Lower lobe of right lung (tissue), 2 donors: ENCODE data around the gene BARD1. TPM values are rescaled to one million over a fixed set of nuclear protein-coding genes. Genes with fewer than 3 reads are reported as not detected.
A peak's percentile ranks its signal among the peaks of the same experiment; 100 is the strongest.

Experiments used
- ATAC-seq, 2 donors: fragments of 200-7000 bp; cut with Tn5 transposase; one replicate each; pipeline ENCODE4 v1.9.1; 2020 to 2022; ENCODE audit warnings: mild to moderate bottlenecking in 2 of 2, moderate library complexity in 2 of 2
- DNase-seq: peaks from one replicate; pipeline ENCODE4 v3.0.0-alpha.2; 2020
- H3K27ac ChIP-seq: fragments of 200-600 bp; one replicate; pipeline ENCODE4 v1.8.0; 2022
- H3K27me3 ChIP-seq: fragments of 200-600 bp; one replicate; pipeline ENCODE4 v1.8.0; 2022; ENCODE audit warnings: low read depth
- H3K36me3 ChIP-seq: fragments of 200-600 bp; one replicate; pipeline ENCODE4 v1.8.0; 2022; ENCODE audit warnings: mild to moderate bottlenecking
- H3K4me1 ChIP-seq: fragments of 200-600 bp; one replicate; pipeline ENCODE4 v1.8.0; 2022
- H3K4me3 ChIP-seq: fragments of 200-600 bp; one replicate; pipeline ENCODE4 v1.8.0; 2022; ENCODE audit warnings: mild to moderate bottlenecking
- H3K9me3 ChIP-seq: fragments of 200-600 bp; one replicate; pipeline ENCODE4 v1.8.0; 2022
- intact Hi-C: fragments of 100-400 bp; cut with DNase I; formaldehyde crosslinking; loops from one replicate; pipeline ENCODE4 v1.11.0; 2022
- total RNA-seq: library from RNA; stranded (reverse); fragmentation: NEBNext Ultra II Directional; extraction: Animal tissue kit (Norgen Biotek cat#: 25700); gene quantifications from one replicate; pipeline ENCODE4 v1.2.1, GENCODE V29; 2021
- TF ChIP-seq, protein P1 (sequence below): fragments of 200-600 bp; IDR thresholded peaks from one replicate; pipeline ENCODE4 v1.8.0; 2022; ENCODE audit warnings: antibody characterized with exemption, mild to moderate bottlenecking
- donor health status: DM: no; HTN: yes; CAD: no; lungs with severe emphysema.

The BARD1 gene
- total RNA-seq, 1 donor from 2014 or later = 18.5 TPM

DNA sequence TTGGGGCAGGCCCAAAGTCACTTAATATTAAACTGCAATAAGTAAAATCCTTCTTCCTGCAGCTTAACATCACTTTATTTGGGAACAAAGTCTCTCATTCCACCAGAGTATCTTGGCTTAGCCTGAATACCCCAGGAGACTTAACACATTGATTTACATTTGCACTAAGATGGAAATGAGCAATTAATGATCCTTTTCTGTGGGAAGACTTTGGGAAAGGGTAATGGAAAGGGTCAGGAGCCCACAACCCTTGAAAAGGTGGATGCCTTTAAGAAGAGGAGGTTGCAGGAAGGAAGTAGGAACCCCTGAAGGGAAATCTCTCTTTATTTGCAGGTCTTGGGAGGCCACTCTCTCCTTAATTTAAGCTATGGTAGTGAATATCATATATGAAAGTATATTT is 28.0 kb upstream of the BARD1 start:
- Histone ChIP-seq H3K9me3 (no peaks in the 10 kb centered on the region), H3K4me3 (no peak overlapping the region), H3K27ac (no peak overlapping the region), H3K4me1 (no peaks in the 10 kb centered on the region), H3K36me3 (no peaks in the 10 kb centered on the region), H3K27me3 (no peaks in the 10 kb centered on the region)
- ATAC-seq = no peak
- TF ChIP-seq, protein P1, sequence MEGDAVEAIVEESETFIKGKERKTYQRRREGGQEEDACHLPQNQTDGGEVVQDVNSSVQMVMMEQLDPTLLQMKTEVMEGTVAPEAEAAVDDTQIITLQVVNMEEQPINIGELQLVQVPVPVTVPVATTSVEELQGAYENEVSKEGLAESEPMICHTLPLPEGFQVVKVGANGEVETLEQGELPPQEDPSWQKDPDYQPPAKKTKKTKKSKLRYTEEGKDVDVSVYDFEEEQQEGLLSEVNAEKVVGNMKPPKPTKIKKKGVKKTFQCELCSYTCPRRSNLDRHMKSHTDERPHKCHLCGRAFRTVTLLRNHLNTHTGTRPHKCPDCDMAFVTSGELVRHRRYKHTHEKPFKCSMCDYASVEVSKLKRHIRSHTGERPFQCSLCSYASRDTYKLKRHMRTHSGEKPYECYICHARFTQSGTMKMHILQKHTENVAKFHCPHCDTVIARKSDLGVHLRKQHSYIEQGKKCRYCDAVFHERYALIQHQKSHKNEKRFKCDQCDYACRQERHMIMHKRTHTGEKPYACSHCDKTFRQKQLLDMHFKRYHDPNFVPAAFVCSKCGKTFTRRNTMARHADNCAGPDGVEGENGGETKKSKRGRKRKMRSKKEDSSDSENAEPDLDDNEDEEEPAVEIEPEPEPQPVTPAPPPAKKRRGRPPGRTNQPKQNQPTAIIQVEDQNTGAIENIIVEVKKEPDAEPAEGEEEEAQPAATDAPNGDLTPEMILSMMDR = no peak
- DNase-seq = no peak
- intact Hi-C loops = no loop called here

DNA sequence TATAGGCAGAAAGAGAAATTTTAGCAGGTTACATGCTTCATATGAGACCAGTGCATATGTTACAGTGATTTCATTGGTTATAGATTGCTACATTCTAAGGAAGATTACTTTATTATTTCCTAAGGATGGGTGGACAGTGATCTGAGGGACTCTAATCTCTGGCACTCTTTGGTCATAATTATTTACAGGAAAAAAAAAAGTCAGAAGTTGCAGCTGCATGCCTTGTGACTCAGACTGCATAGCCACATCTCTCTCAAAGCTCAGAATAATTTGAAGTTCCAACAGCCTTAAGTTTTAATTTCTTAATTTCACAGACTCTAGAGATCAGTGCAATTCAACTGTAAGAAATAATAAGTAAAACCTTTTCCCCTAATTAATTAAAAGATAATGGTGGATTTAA is 27.1 kb upstream of the BARD1 start:
- H3K4me1 ChIP-seq = no peaks in the 10 kb centered on the region
- DNase-seq (no peak), ATAC-seq (no peak)
- TF ChIP-seq, protein P1 = no peak
- H3K36me3 ChIP-seq = no peaks in the 10 kb centered on the region
- intact Hi-C loops = no loop called here
- no peak overlapping the region for H3K27ac ChIP-seq
- H3K9me3 ChIP-seq = no peaks in the 10 kb centered on the region
- no peak overlapping the region for H3K4me3 ChIP-seq
- H3K27me3 ChIP-seq = no peaks in the 10 kb centered on the region

DNA sequence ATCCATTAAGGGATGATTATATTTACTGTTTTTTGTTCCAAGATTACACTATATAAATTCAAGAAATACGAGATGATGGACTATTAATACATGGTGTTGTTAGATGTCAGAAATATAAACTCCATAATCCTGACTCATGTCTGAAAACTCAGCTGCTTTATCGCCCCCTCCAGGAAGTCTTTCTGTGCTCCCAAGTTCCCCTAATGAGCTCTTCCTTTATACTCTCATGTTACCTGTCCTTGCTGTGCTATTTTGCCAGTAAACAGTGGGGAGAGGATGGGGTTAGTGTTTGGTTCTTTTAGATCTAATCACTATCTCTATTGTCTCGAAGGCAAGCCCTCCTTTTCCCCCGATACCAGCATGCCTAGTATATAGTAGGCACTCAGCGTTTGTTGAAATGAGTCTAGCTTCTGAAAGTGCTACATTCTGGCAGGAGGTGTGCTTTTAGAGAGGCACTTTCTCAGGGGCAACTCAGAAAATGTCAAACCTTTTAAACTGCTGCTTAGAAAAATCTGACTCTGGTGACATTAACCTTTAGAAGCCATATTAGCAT is 21.4 kb upstream of the BARD1 start:
- intact Hi-C loops = no loop called here
- peak in 1 of 2 donors; percentile 54 for ATAC-seq
- no peak for DNase-seq

DNA sequence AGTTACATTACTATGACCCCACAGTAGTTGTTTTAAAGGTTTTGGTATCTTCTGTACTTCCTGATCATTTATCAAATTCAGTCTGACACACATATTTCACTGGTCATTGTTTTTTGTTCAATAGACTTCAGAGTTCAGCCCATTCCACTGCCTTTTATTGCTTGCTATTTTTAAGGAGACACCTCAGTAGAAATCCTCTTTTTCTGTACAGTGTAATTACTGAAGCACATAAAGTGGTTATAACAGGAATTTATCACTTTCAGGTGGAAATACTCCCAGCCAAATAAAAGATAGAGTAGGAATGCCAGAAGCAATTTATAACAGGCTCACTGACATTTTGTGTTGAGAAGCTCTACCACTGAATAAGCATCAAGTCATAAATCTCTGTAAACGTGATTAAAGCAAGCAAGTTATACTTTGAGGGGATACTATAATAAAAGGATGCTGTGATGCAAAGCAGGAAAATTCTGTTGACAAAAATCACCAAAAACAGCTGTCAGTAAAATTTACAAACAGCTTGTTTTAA is 6.6 kb upstream of the BARD1 start:
- ATAC-seq (no peak), DNase-seq (no peak)
- H3K27ac ChIP-seq = no peak overlapping the region
- no peaks in the 10 kb centered on the region for H3K36me3 ChIP-seq
- intact Hi-C loops = no loop called here
- no peaks in the 10 kb centered on the region for H3K27me3 ChIP-seq
- no peak overlapping the region for H3K4me3 ChIP-seq
- TF ChIP-seq, protein P1 = no peak
- no peaks in the 10 kb centered on the region for H3K9me3 ChIP-seq
- no peaks in the 10 kb centered on the region for H3K4me1 ChIP-seq

More for the DNA sequence above, 21.4 kb upstream of the BARD1 start:
- no peaks in the 10 kb centered on the region for H3K9me3 ChIP-seq
- H3K27ac ChIP-seq = no peak overlapping the region
- H3K4me1 ChIP-seq = no peaks in the 10 kb centered on the region
- TF ChIP-seq, protein P1 = peak; percentile 44
- no peaks in the 10 kb centered on the region for H3K36me3 ChIP-seq
- no peak overlapping the region for H3K4me3 ChIP-seq
- no peaks in the 10 kb centered on the region for H3K27me3 ChIP-seq

DNA sequence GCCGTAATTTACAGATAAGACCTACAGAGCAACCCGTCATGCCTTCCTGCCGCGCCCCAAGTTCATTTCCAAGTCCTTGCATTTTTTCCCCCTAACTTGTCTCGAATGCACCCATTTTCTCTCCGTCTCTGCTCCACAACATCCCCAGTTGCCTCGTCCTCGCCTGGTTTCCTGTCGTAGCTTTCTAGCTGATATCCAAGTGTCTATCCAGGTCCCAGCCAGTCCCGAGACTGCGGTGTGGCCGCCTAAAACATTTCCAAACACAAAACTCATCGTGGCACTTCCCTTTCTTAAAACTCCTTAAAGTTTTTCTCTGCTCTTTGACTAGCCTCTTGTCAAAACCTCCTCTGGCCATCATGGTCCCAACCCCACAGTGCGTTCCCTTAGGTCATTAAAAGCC is 1.2 kb upstream of the BARD1 start:
- TF ChIP-seq, protein P1 = no peak
- DNase-seq (peak; percentile 45), ATAC-seq (no peak)
- Histone ChIP-seq H3K36me3 (no peaks in the 10 kb centered on the region), H3K4me1 (peaks cover 19% of the 10 kb centered on the region), H3K27ac (peak overlapping the region; percentile 82), H3K9me3 (no peaks in the 10 kb centered on the region), H3K27me3 (no peaks in the 10 kb centered on the region), H3K4me3 (peak overlapping the region; percentile 94)
- intact Hi-C loops = no loop called here
